SK-N-SH (cell line): ENCODE data around the gene MED7.

Experiments
- CHD2 ChIP-seq: fragments of 150-350 bp; IDR thresholded peaks from 2 replicates; pipeline ENCODE4 v1.6.1; 2018; ENCODE audit warnings: low read length; ENCODE audit not compliant: partially characterized antibody
- EP300 ChIP-seq, 2 experiments: IDR thresholded peaks; 2 replicates each; pipeline versions ENCODE4 v1.4.0 to v1.6.1; 2012; ENCODE audit warnings: borderline replicate concordance in 1 of 2, low read depth in 1 of 2, low read length in 1 of 2
- FOXJ3 ChIP-seq: sonication (generic); formaldehyde crosslinking; IDR thresholded peaks from 2 replicates; pipeline ENCODE4 v1.5.1; 2020; ENCODE audit warnings: mild to moderate bottlenecking, missing genetic modification reagents
- FOXM1 ChIP-seq: IDR thresholded peaks from 2 replicates; pipeline ENCODE4 v1.4.0; 2012; ENCODE audit warnings: low read depth, mild to moderate bottlenecking
- MEF2A ChIP-seq: IDR thresholded peaks from 2 replicates; pipeline ENCODE4 v1.4.0; 2012; ENCODE audit warnings: low read depth, borderline replicate concordance
- RAD21 ChIP-seq: IDR thresholded peaks from 2 replicates; pipeline ENCODE4 v1.6.1; 2012; ENCODE audit warnings: mild to moderate bottlenecking, low read length
- SMC3 ChIP-seq: IDR thresholded peaks from 2 replicates; pipeline ENCODE4 v1.6.1; 2012; ENCODE audit warnings: low read depth, low read length, improper control_type of control experiment
- TAF1 ChIP-seq: IDR thresholded peaks from 2 replicates; pipeline ENCODE4 v1.6.1; 2012; ENCODE audit warnings: low read depth, mild to moderate bottlenecking, low read length, moderate library complexity, borderline replicate concordance
- TCF12 ChIP-seq: IDR thresholded peaks from 2 replicates; pipeline ENCODE4 v1.4.0; 2012
- TF ChIP-seq, protein P1 (sequence below): fragments of 200-600 bp; sonication (generic); IDR thresholded peaks from 2 replicates; pipeline ENCODE4 v1.6.1; 2017; ENCODE audit warnings: antibody characterized with exemption, mild to moderate bottlenecking, moderate library complexity
- TF ChIP-seq, protein P2 (sequence below): IDR thresholded peaks from 2 replicates; pipeline ENCODE4 v1.6.1; 2012; ENCODE audit warnings: mild to moderate bottlenecking, low read depth, low read length, moderate library complexity

DNA sequence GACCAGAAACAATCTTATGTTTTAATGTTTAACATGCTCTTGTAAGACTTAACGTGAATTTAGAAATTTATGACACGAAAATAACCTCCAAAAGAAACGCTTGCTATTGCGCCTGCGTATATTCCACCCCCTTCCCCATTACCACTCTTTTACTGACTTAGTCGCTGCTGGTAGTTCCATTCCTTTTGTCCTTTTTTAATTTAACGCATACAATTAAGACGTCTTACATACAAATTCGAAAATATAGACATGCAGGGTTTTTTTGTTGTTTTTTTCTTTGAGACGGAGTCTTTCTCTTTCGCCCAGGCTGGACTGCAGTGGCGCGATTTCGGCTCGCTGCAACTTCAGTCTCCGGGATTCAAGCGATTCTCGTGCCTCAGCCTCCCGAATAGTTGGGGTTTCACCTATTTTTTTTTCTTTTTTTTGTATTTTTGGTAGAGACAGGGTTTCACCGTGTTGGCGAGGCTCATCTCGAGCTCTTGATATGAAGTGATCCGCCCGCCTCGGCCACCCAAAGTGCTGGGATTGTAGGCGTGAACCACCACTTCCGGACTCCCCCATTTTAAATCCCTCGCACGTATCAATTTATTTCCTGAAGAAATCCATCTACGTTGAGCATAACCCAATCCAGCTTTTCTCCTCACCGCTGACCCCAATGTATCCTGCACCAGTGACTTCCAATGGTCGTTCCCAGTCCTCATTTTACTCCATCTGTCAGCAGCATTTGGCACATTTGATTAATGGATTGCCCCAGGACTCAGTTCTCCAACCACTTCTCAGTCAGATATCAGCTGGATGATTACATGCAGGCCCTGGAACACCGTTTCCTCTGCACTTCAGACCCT lies 684 bp upstream of the MED7 start:
- TF ChIP-seq, protein P1, sequence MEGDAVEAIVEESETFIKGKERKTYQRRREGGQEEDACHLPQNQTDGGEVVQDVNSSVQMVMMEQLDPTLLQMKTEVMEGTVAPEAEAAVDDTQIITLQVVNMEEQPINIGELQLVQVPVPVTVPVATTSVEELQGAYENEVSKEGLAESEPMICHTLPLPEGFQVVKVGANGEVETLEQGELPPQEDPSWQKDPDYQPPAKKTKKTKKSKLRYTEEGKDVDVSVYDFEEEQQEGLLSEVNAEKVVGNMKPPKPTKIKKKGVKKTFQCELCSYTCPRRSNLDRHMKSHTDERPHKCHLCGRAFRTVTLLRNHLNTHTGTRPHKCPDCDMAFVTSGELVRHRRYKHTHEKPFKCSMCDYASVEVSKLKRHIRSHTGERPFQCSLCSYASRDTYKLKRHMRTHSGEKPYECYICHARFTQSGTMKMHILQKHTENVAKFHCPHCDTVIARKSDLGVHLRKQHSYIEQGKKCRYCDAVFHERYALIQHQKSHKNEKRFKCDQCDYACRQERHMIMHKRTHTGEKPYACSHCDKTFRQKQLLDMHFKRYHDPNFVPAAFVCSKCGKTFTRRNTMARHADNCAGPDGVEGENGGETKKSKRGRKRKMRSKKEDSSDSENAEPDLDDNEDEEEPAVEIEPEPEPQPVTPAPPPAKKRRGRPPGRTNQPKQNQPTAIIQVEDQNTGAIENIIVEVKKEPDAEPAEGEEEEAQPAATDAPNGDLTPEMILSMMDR = no peak
- no peak; the same call in 1 of the 2 replicates for TF ChIP-seq FOXM1
- TF ChIP-seq CHD2 = no peak
- TF ChIP-seq TCF12 = no peak
- TF ChIP-seq SMC3 = no peak
- TF ChIP-seq, protein P2, sequence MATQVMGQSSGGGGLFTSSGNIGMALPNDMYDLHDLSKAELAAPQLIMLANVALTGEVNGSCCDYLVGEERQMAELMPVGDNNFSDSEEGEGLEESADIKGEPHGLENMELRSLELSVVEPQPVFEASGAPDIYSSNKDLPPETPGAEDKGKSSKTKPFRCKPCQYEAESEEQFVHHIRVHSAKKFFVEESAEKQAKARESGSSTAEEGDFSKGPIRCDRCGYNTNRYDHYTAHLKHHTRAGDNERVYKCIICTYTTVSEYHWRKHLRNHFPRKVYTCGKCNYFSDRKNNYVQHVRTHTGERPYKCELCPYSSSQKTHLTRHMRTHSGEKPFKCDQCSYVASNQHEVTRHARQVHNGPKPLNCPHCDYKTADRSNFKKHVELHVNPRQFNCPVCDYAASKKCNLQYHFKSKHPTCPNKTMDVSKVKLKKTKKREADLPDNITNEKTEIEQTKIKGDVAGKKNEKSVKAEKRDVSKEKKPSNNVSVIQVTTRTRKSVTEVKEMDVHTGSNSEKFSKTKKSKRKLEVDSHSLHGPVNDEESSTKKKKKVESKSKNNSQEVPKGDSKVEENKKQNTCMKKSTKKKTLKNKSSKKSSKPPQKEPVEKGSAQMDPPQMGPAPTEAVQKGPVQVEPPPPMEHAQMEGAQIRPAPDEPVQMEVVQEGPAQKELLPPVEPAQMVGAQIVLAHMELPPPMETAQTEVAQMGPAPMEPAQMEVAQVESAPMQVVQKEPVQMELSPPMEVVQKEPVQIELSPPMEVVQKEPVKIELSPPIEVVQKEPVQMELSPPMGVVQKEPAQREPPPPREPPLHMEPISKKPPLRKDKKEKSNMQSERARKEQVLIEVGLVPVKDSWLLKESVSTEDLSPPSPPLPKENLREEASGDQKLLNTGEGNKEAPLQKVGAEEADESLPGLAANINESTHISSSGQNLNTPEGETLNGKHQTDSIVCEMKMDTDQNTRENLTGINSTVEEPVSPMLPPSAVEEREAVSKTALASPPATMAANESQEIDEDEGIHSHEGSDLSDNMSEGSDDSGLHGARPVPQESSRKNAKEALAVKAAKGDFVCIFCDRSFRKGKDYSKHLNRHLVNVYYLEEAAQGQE = no peak
- TF ChIP-seq EP300 (IDR thresholded peaks at IDR 0.05; ENCODE audit: borderline replicate concordance in 1 of 2, low read depth in 1 of 2, low read length in 1 of 2) = peak in 1 of 2 experiments; percentile 56; a peak in 1 of 4 replicates
- no peak for TF ChIP-seq RAD21
- TF ChIP-seq MEF2A = no peak
- 0 out of 2 replicates have a peak, but pooled peaks have one; percentile 23 for TF ChIP-seq TAF1
- TF ChIP-seq FOXJ3 (CRISPR knock-in tag) = no peak
